Renal pelvis (tissue), 4 donors: Measurements from ENCODE around the gene EHHADH. TPM values are rescaled to one million over a fixed set of nuclear protein-coding genes. Genes with fewer than 3 reads are reported as not detected.

Experiments
- DNase-seq: peaks from one replicate; pipeline ENCODE4 v3.0.0-alpha.2; 2013
- polyA plus RNA-seq, 3 donors: library from polyadenylated mRNA; unstranded; fragments of 120-200 nt; gene quantifications; one replicate each; pipeline ENCODE4 v1.2.1, GENCODE V29; 2013; ENCODE audit not compliant: insufficient read length in 3 of 3

The EHHADH gene
- polyA plus RNA-seq, 3 donors, result 21.8 to 31.3 (median 28.9) TPM

DNA sequence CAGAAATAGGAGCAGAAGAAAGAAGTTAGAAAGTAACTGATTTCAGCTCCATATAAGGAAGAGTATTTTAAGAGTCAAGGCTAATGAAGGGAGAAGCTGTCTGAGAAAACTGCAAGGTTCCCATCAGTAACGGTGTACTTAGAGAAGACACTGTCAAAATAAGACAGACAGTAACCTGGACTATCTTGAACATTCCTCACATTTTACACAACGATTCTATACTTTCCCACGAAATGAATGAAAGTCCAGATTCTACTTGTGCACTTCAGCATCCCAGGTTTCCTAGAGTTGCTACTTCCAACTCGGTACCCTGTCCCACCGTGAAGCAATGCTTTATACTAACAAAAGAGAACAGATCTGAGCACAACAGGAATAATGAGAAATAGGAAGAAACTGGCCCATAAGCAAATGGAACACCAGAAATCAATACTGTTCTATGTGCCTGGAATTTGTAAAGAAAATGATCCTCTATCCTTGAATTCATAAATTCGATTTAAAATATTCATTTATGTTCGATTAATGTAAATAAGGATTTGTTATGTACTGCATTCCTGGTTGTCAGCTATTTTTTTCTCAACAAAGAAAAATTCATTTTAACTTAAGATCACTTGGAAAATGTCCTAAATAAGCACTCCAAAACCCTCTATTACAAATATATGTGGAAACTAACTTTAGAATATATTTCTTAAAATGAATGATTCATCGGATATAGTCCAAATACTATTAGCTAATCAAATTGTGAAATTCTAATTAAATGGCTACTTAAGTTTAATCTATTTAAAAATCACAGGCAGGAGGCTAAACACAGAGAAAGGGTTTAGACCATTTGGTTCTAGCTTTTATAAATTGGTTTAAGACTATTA, 102.5 kb downstream of the EHHADH start:
- DNase-seq, result no peak

DNA sequence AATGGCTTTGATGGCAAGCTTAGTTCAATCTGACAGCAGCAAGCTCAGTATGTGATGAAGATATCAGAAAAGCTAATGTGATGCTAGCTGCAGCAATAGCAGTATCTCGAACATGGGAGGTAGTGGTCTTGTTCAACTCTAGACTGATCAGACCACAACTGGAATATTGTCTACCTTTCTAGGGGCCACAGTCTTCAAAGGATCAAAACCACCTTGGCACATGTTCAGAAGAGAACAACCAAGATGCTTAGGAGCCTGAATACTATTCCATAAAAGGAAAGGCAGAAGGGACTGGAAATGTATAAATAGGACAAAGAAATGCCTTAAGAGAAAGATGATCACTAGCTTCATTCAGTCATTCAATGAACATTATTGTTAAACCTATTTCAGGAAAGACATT, 103.3 kb downstream of the EHHADH start:
- DNase-seq, result no peak

DNA sequence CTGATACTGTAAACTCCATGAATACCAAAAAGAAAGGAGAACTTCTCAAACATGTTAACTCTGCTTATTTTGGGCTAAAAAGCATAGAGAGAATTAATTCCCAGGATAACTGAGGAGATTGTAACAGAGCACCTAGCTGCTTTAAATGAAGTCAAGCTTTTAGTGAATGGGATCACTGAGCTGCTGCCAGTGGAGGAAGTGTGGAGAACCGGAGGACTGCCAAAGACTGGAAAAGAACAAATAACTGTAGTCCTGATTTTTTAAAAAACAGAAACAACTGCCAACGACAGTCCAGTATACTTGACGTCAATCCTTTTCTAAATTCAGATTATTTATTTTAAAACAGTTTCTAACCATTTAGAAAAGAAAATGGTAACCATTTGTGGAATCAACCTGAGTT, 104.3 kb downstream of the EHHADH start:
- no peak for DNase-seq

DNA sequence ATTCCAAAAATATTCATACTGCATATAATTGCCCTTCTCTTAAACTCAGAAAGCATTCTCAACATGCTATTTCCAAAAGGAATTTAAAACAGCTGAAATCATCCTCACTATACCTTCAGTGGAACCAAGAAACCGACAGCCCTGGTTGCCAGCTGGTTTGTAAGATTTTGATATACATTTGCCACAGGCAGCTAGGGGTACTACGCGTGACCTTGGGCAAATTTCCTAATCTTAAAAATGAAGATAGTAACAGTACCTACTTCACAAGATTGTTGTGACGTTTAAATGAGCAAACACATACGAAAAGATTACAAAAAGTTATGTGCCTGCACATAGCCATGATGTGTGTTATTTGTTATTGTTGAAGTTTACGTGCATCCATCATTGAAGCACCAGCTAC, 108.3 kb downstream of the EHHADH start:
- DNase-seq, result no peak

DNA sequence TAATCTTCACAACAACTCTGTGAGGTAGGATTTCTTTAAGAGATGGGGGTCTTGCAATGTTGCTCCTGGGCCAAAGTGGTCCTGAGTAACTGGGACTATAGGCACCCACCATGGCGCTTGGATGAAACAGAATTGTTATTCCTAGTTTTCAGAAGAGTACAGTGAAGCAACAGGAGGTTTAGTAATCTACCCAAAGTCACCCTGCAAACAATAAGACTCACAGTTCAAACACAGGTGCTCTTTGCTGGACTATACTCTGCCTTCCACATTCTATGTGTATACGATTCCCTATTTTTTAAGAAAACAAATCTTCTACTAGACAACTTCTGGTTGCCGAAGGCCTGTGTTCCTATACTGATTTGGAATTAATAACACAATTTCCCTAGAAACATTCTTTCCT, 109.1 kb downstream of the EHHADH start:
- no peak for DNase-seq

Other genes starting within 250 kb of the EHHADH start
- 1 to 10 TPM; 7.1 to 7.6 (median 7.5) TPM for gene C3orf70, start 101.0 kb downstream of the EHHADH start, polyA plus RNA-seq
- gene MAP3K13, start 109.1 kb upstream of the EHHADH start, polyA plus RNA-seq, result 10 to 100 TPM; 37.4 to 49.4 (median 44.8) TPM
- 10 to 100 TPM; 24.9 to 37.2 (median 33.5) TPM for gene TMEM41A, start 245.0 kb upstream of the EHHADH start, polyA plus RNA-seq